Right atrium auricular region (tissue), 2 donors: ENCODE data around the gene SEC22C. TPM values are rescaled to one million over a fixed set of nuclear protein-coding genes. Genes with fewer than 3 reads are reported as not detected.
A peak's percentile ranks its signal among the peaks of the same experiment; 100 is the strongest.

Source experiments
- DNase-seq: peaks from one replicate; pipeline ENCODE4 v3.0.0-alpha.2; 2019; ENCODE audit warnings: low spot score
- H3K27ac ChIP-seq, 2 donors: fragments of 200-600 bp; sonication (generic); 1 replicate in 1 of 2; 2 replicates in 1 of 2; pipeline ENCODE4 v1.5.1; 2016 to 2019
- H3K27me3 ChIP-seq, 2 donors: fragments of 200-600 bp; sonication (generic); one replicate each; pipeline versions ENCODE4 v1.5.1 to v1.6.0; 2017 to 2019
- H3K36me3 ChIP-seq: fragments of 200-600 bp; sonication (generic); one replicate; pipeline ENCODE4 v1.5.1; 2016
- H3K4me1 ChIP-seq, 2 donors: fragments of 200-600 bp; sonication (generic); one replicate each; pipeline versions ENCODE4 v1.5.1 to v1.6.0; 2017 to 2019
- H3K4me3 ChIP-seq, 2 donors: fragments of 200-600 bp; sonication (generic); 1 replicate in 1 of 2; 2 replicates in 1 of 2; pipeline ENCODE4 v1.5.1; 2017 to 2019; ENCODE audit warnings: mild to moderate bottlenecking in 1 of 2, moderate library complexity in 1 of 2
- H3K9me3 ChIP-seq, 2 donors: fragments of 200-600 bp; sonication (generic); one replicate each; pipeline ENCODE4 v1.5.1; 2019
- CTCF ChIP-seq, 2 donors: fragments of 200-600 bp; sonication (generic); IDR thresholded peaks; one replicate each; pipeline ENCODE4 v1.5.1; 2019; ENCODE audit warnings: antibody characterized with exemption in 2 of 2
- total RNA-seq, 2 donors: library from RNA; depleted of rRNA; stranded (reverse); fragments of >200 nt; gene quantifications; one replicate each; pipeline ENCODE4 v1.1.0, GENCODE V29; 2016

Gene SEC22C
- total RNA-seq, 2 donors from 2014 or later = 32.3 to 36.2 TPM

GRCh38 chr3:42537350-42537749 lies 44.4 kb downstream of the SEC22C start:
- no peak for DNase-seq
- no peak overlapping the region for H3K27ac ChIP-seq
- H3K27me3 ChIP-seq = no peaks in the 10 kb centered on the region
- H3K36me3 ChIP-seq = no peaks in the 10 kb centered on the region
- no peak overlapping the region for H3K4me3 ChIP-seq
- H3K9me3 ChIP-seq = no peaks in the 10 kb centered on the region
- peaks cover 0 to 18% of the 10 kb centered on the region in 2 donors for H3K4me1 ChIP-seq
- TF ChIP-seq CTCF (IDR thresholded peaks at IDR 0.05) = no peak

- Histone ChIP-seq H3K36me3 (no peaks in the 10 kb centered on the region), H3K27ac (no peak overlapping the region), H3K27me3 (no peaks in the 10 kb centered on the region), H3K4me1 (peaks cover 0 to 16% of the 10 kb centered on the region in 2 donors), H3K9me3 (no peaks in the 10 kb centered on the region), H3K4me3 (no peak overlapping the region)
- DNase-seq = no peak
- peak; percentile 22 to 64 for TF ChIP-seq CTCF (IDR thresholded peaks at IDR 0.05)
Observed at GRCh38 chr3:42535981-42536784, 45.6 kb downstream of the SEC22C start.

- no peaks in the 10 kb centered on the region for H3K27me3 ChIP-seq
- peaks cover 0 to 5% of the 10 kb centered on the region in 2 donors for H3K4me1 ChIP-seq
- no peak for DNase-seq
- no peaks in the 10 kb centered on the region for H3K9me3 ChIP-seq
- no peaks in the 10 kb centered on the region for H3K36me3 ChIP-seq
- no peak overlapping the region for H3K27ac ChIP-seq
- TF ChIP-seq CTCF (IDR thresholded peaks at IDR 0.05) = no peak
- no peak overlapping the region for H3K4me3 ChIP-seq
Observed at GRCh38 chr3:42533161-42533897, 48.4 kb downstream of the SEC22C start.

- peaks cover 0 to 5% of the 10 kb centered on the region in 2 donors for H3K4me1 ChIP-seq
- no peaks in the 10 kb centered on the region for H3K27me3 ChIP-seq
- H3K27ac ChIP-seq = no peak overlapping the region
- H3K9me3 ChIP-seq = no peaks in the 10 kb centered on the region
- no peaks in the 10 kb centered on the region for H3K36me3 ChIP-seq
- no peak overlapping the region for H3K4me3 ChIP-seq
- no peak for DNase-seq
- TF ChIP-seq CTCF (IDR thresholded peaks at IDR 0.05) = no peak
Observed at GRCh38 chr3:42532229-42532628, 49.5 kb downstream of the SEC22C start.

- Histone ChIP-seq H3K4me1 (peaks cover 0 to 5% of the 10 kb centered on the region in 2 donors), H3K27me3 (no peaks in the 10 kb centered on the region), H3K4me3 (no peak overlapping the region), H3K36me3 (no peaks in the 10 kb centered on the region), H3K27ac (no peak overlapping the region), H3K9me3 (no peaks in the 10 kb centered on the region)
- TF ChIP-seq CTCF (IDR thresholded peaks at IDR 0.05) = no peak
- DNase-seq = no peak
Observed at GRCh38 chr3:42531470-42531869, 50.3 kb downstream of the SEC22C start.
